MG63 (cell line): ENCODE data around the gene KDELR1. TPM values are rescaled to one million over a fixed set of nuclear protein-coding genes. Genes with fewer than 3 reads are reported as not detected.

ENCODE experiments used
- DNase-seq: peaks from one replicate; pipeline ENCODE4 v3.0.0-alpha.2; 2020
- H3K27me3 ChIP-seq: fragments of 250-450 bp; sonication (Bioruptor Pico); 2 replicates; pipeline ENCODE4 v1.5.1; 2020; ENCODE audit warnings: mild to moderate bottlenecking, moderate library complexity
- H3K36me3 ChIP-seq: fragments of 250-450 bp; sonication (Bioruptor Pico); 2 replicates; pipeline ENCODE4 v1.5.1; 2020; ENCODE audit warnings: mild to moderate bottlenecking, moderate library complexity
- H3K4me3 ChIP-seq: fragments of 250-450 bp; sonication (Bioruptor Pico); 2 replicates; pipeline ENCODE4 v1.5.1; 2020; ENCODE audit warnings: mild to moderate bottlenecking, moderate library complexity
- H3K9me3 ChIP-seq: fragments of 250-450 bp; sonication (Bioruptor Pico); 2 replicates; pipeline ENCODE4 v1.5.1; 2020; ENCODE audit warnings: mild to moderate bottlenecking, moderate library complexity
- total RNA-seq: library from RNA; depleted of rRNA; stranded (reverse); fragments of >200 nt; shearing (Covaris generic); gene quantifications from 2 replicates; pipeline ENCODE4 v1.2.3, GENCODE V29; 2014; ENCODE audit warnings: low replicate concordance; rRNA removed

Gene KDELR1
- total RNA-seq, 1 experiment from 2014 or later = 103 TPM

DNA sequence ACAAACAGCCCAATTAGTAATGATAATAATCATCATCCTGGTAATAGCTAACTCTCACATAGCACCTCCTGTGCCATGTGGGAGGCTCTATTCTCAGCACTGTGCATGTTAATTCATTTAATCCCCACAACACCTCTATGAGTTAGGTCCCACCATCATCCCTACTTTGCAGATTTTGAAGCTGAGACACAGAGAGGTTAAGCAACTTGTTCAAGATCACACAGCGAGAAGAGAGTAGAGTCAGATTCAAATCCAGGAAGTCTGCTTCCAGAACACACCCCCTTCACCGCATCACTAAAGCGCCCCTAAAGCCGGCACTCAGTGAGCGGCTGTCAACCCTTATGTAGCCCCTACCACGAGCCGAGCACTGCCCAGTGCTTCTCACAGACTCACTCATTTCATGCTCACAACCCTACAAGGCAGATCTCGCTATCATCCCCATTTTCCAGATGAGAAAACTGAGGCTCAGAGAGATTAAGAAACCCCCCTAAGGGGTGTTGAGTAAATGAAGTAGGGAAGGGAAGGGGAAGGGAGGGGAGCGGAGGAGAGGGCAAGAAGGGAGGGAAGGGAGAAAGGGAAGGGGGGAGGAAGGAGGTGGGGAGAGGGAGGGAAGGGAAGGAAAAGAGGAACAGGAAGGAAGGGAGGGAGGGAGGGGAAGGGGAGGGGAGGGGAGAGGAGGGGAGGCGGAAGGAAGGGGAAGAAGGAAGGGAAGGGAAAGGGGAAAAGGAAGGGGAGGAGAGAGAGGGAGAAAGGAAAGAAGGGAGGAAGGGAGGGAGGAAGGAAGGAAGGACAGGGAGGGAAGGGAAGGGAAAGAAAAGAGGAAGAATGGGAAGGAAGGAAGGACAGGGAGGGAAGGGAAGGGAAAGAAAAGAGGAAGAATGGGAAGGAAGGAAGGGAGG, 49.6 kb downstream of the KDELR1 start:
- Histone ChIP-seq H3K9me3 (no peaks in the 10 kb centered on the region), H3K27me3 (no peaks in the 10 kb centered on the region), H3K36me3 (peaks cover 15% of the 10 kb centered on the region), H3K4me3 (no peak overlapping the region)
- no peak for DNase-seq

DNA sequence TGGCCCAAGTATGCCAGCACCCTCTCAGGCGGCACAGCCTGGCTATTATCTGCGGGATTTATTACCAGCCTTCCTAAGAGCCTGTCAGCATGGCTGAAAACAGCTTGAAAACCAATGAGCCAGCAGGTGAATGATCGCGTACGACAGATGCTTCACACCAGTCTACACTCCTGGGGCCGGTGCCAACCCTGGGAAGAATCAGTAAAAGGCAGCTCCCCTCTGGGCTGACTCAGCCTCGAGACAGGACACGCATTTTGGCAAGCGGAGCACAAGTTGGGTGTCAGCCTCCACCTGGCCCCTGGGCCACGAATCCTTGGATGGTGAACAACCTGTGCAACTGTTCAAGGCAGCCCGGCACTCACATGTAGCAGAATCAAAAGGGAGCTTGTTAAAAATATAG, 50.4 kb downstream of the KDELR1 start:
- no peak overlapping the region for H3K4me3 ChIP-seq
- peak; percentile 84 for DNase-seq
- no peaks in the 10 kb centered on the region for H3K27me3 ChIP-seq
- H3K36me3 ChIP-seq = peaks cover 15% of the 10 kb centered on the region
- H3K9me3 ChIP-seq = no peaks in the 10 kb centered on the region

DNA sequence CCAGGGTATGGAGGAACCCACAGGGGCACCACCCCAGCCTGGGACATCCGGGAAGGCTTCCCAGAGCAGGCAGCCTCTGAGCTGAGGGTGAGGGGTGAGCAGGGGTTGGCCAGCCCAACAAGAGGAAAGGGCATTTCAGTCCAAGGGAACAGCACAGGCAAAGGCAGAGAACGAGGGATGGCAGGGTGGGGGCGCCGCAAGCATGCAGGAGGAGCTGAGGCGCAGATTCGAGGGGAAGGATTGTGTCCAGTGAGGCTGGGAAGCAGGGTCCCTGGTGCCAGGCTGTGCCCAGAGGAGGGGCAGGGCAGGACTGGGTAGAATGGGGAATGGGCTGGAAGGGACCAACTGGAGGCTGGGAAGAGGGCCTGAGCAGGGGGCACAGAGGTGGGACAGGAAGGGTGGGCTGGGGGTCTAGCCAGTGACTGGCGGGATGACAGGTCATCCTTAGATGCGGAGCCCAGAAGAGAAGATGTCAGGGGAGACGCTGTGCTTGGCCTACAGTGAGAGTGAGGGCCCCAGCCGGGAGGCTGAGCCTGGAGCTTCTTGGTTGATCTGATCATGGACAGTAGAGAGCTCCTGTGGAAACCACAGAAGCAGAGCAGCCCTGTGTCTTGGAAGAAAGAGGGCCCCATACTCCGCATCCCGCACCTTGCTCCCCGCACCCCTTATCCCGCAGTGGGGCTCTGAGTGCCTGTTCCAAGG, 52.4 kb downstream of the KDELR1 start:
- Histone ChIP-seq H3K27me3 (no peaks in the 10 kb centered on the region), H3K36me3 (peaks cover 11% of the 10 kb centered on the region), H3K4me3 (no peak overlapping the region), H3K9me3 (no peaks in the 10 kb centered on the region)
- no peak for DNase-seq

GRCh38 chr19:48338253-48338755, 53.0 kb downstream of the KDELR1 start:
- peaks cover 8% of the 10 kb centered on the region; the same call in 1 of the 2 replicates for H3K36me3 ChIP-seq
- H3K4me3 ChIP-seq = no peak overlapping the region
- H3K27me3 ChIP-seq = no peaks in the 10 kb centered on the region
- DNase-seq = no peak
- H3K9me3 ChIP-seq = no peaks in the 10 kb centered on the region

GRCh38 chr19:48333467-48334384, 57.6 kb downstream of the KDELR1 start:
- peak overlapping the region; percentile 53 for H3K4me3 ChIP-seq
- peaks cover 27% of the 10 kb centered on the region for H3K36me3 ChIP-seq
- DNase-seq = peak; percentile 96
- H3K9me3 ChIP-seq = no peaks in the 10 kb centered on the region
- no peaks in the 10 kb centered on the region for H3K27me3 ChIP-seq

DNA sequence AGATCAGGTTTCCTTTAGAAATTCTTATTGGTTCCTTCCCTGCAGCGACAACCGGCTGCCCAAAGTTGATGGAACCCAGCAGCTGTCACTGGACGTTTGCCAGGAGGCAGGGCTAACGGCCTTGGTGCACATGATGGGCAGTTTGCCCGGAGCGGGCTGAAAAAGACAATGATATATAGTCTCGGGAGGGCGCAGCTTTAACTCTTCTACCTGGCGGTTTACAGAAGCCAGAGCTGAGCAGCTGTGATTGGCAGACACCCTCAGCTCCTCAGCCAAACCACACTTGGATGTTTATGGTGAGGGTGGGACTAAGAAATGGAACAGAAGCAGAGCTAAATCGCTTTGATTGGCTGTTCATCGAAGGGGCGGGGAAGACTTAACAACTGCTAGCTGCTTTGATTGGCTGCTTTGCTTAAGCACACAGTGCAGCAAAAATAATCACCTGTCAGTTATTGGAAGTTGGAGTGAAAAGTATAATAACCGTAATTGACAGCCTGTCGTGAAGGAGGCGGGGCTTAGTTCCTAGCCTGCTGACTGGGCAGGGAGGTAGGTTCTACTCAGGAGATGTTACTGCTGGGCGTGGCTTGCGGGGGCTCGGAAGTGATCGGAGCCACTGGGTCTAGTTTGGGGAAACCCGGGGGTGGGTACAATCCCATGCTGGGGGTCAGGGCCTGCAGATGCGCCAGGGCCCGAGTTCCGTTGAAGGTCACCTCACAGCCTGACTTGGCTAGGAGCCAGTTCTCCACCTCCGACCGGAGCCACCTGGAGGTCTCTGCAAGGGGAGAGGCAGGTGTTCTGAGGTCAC, 58.5 kb downstream of the KDELR1 start:
- DNase-seq = peak; percentile 97
- Histone ChIP-seq H3K27me3 (no peaks in the 10 kb centered on the region), H3K36me3 (peaks cover 36% of the 10 kb centered on the region), H3K9me3 (no peaks in the 10 kb centered on the region), H3K4me3 (peak overlapping the region; percentile 30)

Other genes starting within 250 kb of the KDELR1 start
- gene LIG1, start 221.2 kb downstream of the KDELR1 start, total RNA-seq = 37.7 and 98.0 TPM in 2 replicates
- gene ZSWIM9, start 220.9 kb downstream of the KDELR1 start, total RNA-seq = 0.86 and 1.5 TPM in 2 replicates
- gene CARD8, start 135.6 kb downstream of the KDELR1 start, total RNA-seq = 8.3 and 17.5 TPM in 2 replicates
- gene ZNF114, start 121.5 kb downstream of the KDELR1 start, total RNA-seq = not detected in 2 replicates
- gene EMP3, start 66.0 kb downstream of the KDELR1 start, total RNA-seq = 149 and 258 TPM in 2 replicates
- gene TMEM143, start 27.6 kb downstream of the KDELR1 start, total RNA-seq = 3.4 and 5.1 TPM in 2 replicates
- not detected in 2 replicates for gene SYNGR4, start 27.2 kb downstream of the KDELR1 start, total RNA-seq
- 0.03 TPM in 1 of 2 replicates, not detected in the other for gene GRIN2D, start 2.1 kb upstream of the KDELR1 start, total RNA-seq
- 86.6 and 138 TPM in 2 replicates for gene GRWD1, start 54.4 kb upstream of the KDELR1 start, total RNA-seq
- gene KCNJ14, start 64.0 kb upstream of the KDELR1 start, total RNA-seq = 0.22 and 0.43 TPM in 2 replicates
- 84.7 and 163 TPM in 2 replicates for gene CYTH2, start 77.8 kb upstream of the KDELR1 start, total RNA-seq
- gene LMTK3, start 120.3 kb upstream of the KDELR1 start, total RNA-seq = not detected in 2 replicates
- 0.49 TPM in 1 of 2 replicates, not detected in the other for gene SULT2B1, start 160.6 kb upstream of the KDELR1 start, total RNA-seq
- gene SPACA4, start 215.2 kb upstream of the KDELR1 start, total RNA-seq = not detected in 2 replicates
- gene FAM83E, start 223.5 kb upstream of the KDELR1 start, total RNA-seq = not detected in 2 replicates
- 3,057 and 3,727 TPM in 2 replicates for gene RPL18, start 227.6 kb upstream of the KDELR1 start, total RNA-seq
- gene SPHK2, start 228.0 kb upstream of the KDELR1 start, total RNA-seq = 6.7 and 8.6 TPM in 2 replicates
- 9.3 and 14.5 TPM in 2 replicates for gene DBP, start 245.8 kb upstream of the KDELR1 start, total RNA-seq